GM21390 (cell line): Measurements from ENCODE around the gene RAB8A.
"Not testable (repeated sequence)": the region's sequence is repeated elsewhere in the genome, so short reads cannot be mapped to it uniquely, and the experiment has no call there.

Experiments
- ATAC-seq: cut with Tn5 transposase; IDR thresholded peaks from one replicate; pipeline ENCODE4 v1.9.1; 2021; ENCODE audit not compliant: unreplicated experiment

RAB8A gene

DNA sequence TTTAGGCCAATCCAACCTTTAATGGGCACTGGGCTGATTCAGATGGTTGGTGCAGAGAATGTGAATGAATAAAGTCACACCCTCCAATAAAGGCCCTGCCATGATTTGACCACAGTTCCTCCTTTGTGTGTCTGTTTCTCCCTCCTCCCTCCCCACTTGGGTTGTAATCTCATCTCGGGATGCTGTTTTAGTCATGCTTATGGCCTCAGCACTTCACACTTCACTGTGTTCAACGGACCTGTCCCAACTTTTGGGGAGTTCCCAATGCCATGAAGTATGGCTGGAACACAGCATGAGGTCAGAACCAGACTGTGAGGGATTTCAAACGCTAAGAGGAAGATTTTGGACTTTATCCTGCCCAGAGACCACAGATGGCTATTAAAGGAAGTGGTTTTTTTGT lies 5.6 kb upstream of the RAB8A start:
- no peak for ATAC-seq

- no peak for ATAC-seq
These were observed 442 bp downstream of the RAB8A start for GRCh38 chr19:16111909-16112752.

- no peak for ATAC-seq
These were observed 1.1 kb downstream of the RAB8A start for GRCh38 chr19:16112778-16113177.

GRCh38 chr19:16113727-16114126 lies 2.0 kb downstream of the RAB8A start:
- no peak for ATAC-seq

DNA sequence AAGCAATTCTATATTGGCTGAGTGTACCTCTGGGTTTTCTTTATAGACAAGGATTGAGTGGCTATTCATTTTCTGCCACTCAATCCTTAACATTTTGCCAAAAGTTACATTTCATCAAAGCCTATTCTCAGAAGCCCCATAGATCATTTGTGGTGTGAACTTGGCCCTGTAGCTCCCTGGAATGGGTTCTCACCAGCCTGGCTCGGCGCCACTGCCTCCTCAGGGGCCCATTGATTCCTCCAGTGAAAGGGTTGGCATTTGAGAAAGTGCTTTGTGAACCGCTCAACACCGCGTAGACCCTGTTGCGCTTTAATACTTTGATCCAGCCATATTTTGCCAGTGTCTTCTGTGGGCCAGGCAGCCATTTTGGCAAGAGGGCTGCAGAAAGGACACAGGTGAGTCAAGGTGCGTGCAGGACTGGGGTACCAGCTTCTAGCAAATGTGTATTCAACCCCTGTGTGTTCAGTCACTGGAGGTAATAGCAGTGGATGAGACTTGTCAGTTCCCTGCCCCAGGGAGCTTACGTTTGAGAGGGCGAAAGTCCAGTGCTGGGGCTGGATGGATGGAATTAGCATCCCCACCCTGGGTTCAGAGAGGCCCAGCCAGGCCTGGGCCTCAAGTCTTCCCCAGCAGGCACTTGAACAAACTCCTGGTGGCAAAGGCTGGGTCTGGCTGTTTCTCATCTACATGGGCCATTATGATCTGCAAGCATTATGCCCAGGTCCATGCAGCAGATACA lies 3.8 kb downstream of the RAB8A start:
- no peak for ATAC-seq

DNA sequence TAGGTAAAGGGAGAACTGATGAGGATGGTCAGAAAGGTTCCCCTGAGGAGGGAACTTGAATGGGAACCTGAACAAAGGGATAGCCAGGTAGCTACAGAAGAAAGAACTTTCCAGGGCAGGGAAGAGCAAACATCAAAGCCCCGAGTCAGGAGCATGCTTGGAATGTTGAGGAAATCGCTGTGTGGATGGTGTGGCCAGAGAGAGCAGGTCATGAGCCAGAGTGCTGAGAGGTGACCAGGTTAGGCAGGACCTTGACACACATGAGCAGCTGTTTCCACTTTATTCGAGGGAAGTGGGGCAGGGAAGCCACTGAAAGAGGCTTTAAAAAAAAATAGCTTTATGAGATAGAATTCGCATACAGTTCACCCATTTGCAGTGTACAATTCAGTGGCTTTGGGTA lies 4.4 kb downstream of the RAB8A start:
- no peak for ATAC-seq

DNA sequence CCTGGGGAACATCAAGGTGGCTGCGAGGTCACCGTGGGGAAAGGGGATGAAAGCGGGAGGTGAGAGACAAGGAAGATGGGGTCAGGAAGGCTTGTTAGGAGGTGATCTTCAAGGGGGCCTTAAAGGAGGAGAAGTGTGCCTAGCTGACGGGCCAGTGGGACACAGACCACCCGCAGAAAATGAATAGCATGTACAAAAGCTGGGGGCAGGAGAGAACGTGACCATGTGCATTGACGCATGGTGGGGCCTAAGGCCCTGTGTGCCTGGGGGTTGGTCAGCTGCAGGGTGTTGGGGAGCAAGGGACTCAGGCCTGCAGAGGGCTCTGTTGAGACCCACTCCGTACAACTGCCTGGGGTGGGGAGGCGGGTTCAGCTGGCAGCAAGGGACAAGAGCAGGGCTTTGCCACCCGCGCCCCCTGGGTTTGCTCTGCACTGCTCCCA lies 5.9 kb downstream of the RAB8A start:
- ATAC-seq = no peak

GRCh38 chr19:16118489-16119033 lies 6.9 kb downstream of the RAB8A start:
- peak; percentile 79 for ATAC-seq

DNA sequence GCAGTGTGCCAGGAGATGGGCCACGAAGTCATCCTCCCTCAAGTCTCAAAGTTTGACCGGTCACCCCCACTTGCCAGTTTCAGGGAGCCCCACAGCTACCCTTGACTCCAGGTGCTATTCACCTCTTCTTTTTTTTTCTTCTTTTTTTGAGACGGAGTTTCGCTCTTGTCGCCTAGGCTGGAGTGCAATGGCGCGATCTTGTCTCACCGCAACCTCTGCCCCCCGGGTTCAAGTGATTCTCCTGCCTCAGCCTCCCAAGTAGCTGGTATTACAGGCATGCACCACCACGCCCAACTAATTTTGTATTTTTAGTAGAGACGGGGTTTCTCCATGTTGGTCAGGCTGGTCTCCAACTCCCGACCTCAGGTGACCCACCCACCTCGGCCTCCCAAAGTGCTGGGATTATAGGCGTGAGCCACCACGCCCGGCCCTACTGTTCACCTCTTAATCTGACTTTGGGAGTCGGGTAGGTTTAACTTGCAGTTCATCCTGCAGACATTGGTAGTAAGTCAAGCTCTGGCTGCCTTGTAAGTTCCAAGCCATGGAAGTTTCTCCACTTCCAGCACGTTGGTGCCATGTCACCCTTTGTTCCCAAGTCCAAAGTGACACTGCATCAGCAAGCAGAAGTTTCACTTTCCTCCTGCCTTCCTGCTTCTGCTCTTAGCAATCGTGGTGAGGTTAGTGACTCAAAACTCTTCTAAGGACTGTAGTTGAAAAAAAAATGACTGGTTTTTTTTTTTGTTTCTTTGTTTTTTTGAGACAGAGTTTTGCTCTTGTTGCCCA lies 7.6 kb downstream of the RAB8A start:
- not testable (repeated sequence) for ATAC-seq

GRCh38 chr19:16121141-16121540 lies 9.5 kb downstream of the RAB8A start:
- ATAC-seq = no peak

DNA sequence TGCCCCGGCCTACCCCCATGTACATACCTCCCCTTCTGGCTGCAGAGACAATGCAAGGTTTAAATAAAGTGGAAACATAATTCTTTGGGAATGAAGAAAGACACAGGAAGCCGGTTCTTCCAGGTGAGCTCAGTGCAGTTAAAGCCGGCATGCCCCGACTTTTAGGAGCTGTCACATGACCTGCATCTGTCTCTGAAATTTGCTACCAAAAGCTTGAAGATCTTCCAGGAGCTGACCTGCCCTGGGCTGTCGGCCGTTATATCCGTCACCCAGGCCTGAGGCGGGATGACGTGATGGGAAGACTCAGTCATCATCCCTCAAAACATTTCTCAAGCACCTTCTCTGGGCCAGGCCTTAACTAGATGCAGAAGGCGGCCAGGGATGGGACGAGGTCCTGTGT lies 10.3 kb downstream of the RAB8A start:
- no peak for ATAC-seq

DNA sequence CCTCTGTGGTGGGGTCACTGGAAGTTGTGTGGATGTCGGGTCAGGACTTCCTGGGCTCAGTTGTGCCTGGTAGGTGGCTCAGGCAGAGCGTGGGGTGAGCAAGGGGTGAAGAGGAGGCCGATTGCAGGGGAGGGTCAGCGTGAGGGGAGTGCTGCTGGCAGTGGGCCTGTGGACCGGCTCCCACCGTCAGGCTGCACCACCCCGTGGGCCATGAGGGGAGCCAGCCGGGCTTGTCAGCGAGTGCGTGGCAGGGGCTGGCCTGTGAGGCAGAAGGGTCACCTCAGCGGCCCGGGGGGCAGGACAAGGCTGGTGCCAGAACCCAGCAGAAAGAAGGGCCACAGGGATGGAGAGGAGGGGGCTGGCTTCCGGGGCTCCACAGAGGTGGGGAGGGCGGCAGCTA lies 13.3 kb downstream of the RAB8A start:
- no peak for ATAC-seq

- no peak for ATAC-seq
These were observed 14.2 kb downstream of the RAB8A start for GRCh38 chr19:16125737-16126495.

DNA sequence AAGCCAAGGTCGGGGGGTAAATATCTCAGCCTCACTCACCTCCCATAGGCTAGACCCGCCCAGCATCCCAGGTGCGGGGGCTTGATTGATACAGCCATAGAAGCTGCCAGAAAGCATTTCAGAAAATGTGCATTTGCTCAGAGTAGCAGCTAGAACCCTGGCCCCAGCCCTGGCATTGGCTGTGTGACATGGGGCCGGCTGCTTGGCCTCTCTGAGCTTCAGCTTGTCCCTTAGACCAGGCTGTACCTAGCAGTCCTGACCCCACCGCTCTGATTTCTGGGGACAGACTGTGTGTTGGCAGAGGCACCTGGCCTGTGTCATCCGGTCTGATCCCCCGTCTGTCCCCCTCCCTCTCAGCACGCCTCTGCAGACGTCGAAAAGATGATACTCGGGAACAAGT lies 15.4 kb downstream of the RAB8A start:
- no peak for ATAC-seq

GRCh38 chr19:16127776-16128371 lies 16.2 kb downstream of the RAB8A start:
- ATAC-seq = no peak

DNA sequence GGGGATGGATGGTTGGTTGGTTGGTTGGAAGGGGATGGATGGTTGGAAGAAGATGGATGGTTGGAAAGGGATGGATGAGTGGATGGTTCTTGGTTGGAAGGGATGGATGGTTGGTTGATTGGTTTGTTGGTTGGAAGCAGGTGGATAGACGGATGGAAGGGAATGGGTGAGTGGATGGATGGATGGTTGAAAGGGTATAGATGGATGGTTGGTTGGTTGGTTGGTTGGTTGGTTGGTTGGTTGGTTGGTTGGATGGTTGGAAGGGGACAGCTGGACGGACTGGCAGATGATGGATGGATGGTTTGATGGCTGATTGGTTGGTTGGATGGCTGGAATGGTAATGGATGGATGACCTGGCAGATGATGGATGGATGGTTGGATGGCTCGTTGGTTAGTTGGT lies 20.0 kb downstream of the RAB8A start:
- no peak for ATAC-seq

DNA sequence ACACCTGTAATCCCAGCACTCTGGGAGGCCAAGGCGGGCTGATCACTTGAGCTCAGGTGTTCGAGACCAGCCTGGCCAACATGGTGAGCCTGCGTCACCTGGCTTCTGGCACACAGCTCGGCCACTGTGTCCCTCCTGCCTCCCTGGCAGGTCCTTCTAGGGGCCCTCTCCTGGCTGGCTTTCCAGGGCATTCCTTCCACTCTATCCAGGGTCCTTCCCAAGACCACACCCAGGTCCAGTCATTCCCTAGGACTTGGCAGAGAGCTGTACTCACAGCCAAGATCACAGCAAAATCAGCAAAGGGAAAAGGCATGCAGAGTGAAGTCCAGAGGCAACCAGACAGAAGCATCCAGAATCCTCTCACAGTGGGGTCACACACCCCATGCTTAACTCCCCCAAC lies 22.1 kb downstream of the RAB8A start:
- no peak for ATAC-seq

DNA sequence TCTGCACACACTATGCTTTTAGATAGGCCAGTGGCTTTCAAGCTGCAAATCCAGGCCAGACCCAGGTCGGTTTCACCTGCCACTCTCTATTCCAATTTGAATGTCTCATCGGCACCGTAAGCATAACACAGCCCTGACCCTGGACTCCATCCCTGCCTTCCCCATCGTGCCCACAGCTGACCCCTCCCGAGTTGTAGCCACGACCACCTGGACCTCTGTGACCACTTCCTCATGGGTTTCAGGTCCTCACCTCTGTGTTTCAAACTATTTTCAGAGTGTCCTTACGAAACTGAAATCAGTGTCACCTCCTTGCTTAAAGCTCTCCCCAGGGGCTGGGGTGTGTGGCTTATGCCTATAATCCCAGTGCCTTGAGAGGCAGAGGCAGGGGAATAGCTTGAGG lies 22.8 kb downstream of the RAB8A start:
- no peak for ATAC-seq

DNA sequence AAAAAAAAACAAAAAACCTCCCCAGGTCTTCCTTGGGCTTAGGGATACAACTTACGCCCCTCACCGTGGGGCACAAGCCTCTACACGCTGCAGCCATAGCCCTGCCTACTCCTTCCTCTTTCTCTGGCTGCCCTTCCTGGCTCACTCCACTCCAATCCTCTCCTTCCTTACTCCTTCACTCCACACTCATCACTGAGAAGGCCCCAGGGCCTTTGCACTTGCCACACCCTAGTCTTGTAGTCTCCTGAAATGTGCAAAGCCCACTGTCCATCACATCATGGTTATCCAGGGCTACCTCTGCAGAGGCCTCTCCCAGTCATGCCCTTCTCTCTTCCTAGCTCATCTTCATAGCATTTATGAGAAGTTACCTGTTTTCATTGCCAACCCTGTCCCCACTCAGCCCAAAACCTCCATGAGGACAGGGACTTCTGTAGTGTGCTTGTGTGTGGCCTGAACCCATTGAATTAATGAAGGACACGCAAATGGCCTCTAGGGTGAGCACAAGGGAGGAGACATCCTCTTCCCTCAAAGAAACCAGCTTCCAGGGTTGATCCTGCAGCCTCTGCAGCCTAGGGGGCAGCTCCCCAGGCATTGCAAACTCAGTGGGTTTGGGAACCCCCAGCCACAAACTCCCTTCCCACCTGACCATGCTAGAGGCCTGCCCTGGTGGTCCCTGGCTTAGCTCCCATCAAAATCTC lies 23.9 kb downstream of the RAB8A start:
- no peak for ATAC-seq
